GM18520 (cell line): ENCODE data around the gene DNAJB13.

Experiments used
- ATAC-seq: cut with Tn5 transposase; IDR thresholded peaks from one replicate; pipeline ENCODE4 v1.9.1; 2021; ENCODE audit not compliant: unreplicated experiment

Gene DNAJB13

GRCh38 chr11:74012074-74012809 lies 61.4 kb downstream of the DNAJB13 start:
- no peak for ATAC-seq

GRCh38 chr11:74013141-74013540 lies 62.3 kb downstream of the DNAJB13 start:
- ATAC-seq, result no peak

GRCh38 chr11:74014880-74015279 lies 64.1 kb downstream of the DNAJB13 start:
- ATAC-seq, result no peak

GRCh38 chr11:74015919-74016684 lies 65.3 kb downstream of the DNAJB13 start:
- ATAC-seq, result no peak

- no peak for ATAC-seq
Observed at GRCh38 chr11:74017631-74018030, 66.8 kb downstream of the DNAJB13 start.

GRCh38 chr11:74018331-74019005 lies 67.6 kb downstream of the DNAJB13 start:
- ATAC-seq, result no peak

- ATAC-seq, result no peak
Observed at GRCh38 chr11:74019104-74019738, 68.4 kb downstream of the DNAJB13 start.

GRCh38 chr11:74019860-74020259 lies 69.0 kb downstream of the DNAJB13 start:
- no peak for ATAC-seq
